GM19397 (cell line): Measurements from ENCODE around the gene FGF8.
A peak's percentile ranks its signal among the peaks of the same experiment; 100 is the strongest.

ENCODE experiments used
- ATAC-seq: cut with Tn5 transposase; IDR thresholded peaks from one replicate; pipeline ENCODE4 v1.9.1; 2021; ENCODE audit warnings: mild to moderate bottlenecking, moderate library complexity; ENCODE audit not compliant: unreplicated experiment

FGF8 gene

DNA sequence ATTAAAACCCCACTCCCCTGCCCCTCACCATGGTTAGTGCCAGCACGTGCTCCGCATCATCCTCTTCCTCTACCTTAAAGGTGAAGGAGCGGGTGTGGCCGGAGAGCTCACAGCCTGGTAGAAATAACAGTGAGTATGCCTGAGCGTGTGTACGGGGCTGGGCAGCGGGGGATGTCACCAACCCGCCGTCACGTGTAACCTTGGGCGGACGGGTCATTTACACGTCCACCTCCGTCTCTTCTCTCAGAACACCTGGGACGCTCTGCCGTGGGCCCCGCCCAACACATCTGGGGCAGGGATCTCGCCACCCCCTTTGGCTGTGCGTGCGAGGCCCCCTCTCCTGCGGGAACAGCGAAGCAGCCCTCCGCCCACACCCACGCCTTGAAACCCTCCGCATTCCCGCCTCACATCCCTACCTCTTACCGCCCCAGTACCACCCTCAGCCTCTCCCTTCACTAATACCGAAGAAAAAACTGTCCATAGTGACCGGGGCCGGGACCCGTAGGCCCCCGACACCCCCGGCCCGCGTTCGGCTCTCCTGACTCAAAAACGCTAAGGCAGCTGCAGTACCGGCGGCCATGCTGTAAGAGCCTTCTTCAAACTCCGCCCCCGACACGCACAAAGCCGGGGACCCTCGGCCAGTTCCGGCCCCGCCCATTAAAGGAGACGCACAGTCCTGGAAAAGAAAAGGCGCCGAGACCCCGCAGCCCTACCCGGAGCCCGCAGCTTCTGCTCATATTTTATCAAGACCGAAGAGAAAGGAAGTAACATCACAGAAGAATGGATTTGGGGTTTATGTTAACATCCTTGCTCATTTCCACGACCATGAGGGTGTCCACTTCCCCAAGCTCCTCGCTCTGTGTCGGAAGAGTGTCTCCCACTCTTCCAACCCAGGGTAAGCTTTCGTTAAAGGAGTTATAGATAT lies 7.2 kb upstream of the FGF8 start, which contains the start of gene NPM3:
Gene NPM3 (minus strand): TSS at position 636 of the 925 bp plus-strand sequence. CDS start 56 bp downstream, at position 580.
- ATAC-seq, result peak; percentile 55

DNA sequence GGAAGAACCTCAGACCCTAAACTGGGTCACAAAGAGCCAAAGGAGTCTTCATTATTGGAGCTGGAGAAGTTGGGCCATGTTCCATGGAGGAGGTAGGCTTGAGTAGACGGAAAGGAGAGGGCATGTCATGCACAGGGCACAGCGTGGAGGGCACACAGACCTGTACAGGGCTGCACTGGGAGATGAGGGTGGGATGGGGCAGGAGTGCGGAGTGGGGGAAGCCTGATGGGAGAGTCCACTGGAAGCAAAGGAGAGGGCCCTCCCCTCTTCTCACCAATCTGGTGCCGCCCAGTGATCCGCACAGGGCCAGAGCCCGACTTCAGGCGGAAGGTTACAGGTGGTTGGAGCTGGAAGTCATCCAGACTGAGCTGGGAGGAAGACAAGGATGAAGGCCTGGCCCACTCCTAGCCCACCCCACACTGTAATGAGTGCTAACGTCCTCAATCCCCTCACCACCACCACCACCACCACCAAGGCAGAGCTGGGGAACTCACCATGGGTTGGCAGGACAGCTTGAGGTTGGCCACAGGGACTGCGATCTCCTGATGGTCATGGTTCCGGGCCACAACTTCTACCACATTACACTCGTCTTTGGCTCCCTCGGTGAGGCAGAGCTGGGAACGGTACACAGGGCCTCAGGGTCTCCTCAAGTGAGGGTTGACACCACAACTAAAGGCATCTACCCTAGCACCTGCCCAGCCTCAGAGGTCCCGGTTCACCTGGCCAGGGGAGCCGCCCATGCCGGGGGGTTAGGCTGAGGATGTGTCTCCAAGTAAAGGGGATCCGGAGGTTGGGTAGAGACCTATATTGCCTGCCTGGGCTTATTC lies 6.3 kb upstream of the FGF8 start:
- ATAC-seq, result no peak

DNA sequence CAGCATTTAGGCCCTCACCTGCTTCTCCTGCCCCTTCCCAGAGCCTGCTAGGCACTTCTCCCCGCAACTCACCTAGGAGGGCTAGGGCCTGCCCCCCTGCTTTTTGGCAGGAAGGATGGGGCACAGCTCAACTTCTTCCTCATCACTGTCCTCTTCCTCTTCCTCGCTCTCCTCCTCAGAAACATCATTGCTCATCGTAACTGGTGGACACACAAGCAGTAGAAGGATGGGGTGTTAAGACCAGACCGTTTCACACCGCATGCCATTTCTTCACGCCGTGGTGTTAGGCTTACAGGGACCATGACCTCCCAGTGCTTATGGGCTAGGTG lies 5.7 kb upstream of the FGF8 start:
- no peak for ATAC-seq

DNA sequence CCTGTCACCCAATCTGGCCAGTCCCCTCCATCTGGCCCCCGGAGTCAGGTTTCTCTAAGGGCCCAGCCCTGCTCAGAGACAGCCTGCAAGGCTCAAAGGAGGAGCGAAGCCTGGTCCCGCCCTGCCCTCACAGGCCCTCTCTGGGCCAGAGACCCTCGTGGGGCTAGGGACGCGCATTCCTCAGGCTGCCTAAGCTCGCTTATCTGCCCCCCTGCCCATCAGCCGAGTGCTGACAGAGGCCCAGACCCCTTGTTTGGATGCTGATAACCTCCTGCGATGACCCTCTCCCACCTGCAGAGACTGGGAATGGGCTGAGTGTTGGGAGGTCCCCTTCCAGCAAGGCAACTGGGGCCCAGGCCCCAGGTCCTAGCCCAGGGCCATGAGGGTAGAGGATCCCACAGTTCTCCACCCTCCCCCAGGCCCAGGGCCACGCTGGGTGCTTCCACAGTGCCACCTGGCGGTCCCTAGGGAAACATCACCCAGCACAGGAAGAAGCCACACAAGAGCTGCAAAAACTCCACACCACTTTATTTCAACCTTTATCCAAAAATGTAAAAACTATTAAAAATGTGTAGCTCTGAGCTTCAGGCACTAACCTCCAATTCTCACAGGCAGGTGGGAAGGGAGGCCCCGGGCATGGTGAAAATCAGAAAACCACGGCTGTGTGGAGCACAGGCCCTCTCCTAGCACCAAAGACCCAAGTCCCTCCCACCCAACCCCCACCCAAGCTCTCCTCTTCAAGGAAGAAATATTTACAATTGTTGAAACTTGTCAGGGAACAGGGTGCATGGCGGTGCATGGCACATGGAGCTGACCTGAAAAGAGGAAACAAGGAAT lies 5.1 kb upstream of the FGF8 start:
- ATAC-seq, result no peak

DNA sequence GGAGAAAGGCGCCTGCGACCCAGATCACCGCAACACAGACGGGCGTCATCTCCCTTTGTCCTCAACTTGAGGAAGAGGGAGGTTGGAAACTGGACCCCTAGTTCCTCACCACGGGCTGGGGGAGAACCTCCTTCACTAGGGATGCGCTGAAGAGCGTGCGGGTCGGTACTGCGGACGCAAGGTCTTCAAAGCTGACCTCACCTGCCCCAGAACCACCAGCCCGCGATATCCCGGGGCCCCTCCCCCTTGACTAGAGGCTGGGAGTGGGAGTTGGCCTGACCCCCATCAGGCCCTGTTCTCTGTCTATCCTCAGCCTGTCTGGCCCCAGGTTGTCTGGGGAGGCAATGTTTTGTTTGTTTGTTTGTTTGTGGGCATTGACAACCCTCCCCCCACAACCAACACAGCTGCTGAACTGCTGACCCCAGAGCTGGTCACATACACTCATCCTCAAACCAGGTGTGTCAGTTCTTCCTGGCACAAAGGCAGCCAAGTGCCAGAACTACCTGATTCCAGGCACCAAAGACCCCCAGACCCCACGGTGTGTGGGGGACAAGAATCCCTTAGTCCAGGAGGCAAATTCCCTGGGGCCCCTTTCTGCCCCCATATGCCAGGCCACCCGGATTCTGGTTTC lies 4.4 kb upstream of the FGF8 start:
- ATAC-seq, result no peak

DNA sequence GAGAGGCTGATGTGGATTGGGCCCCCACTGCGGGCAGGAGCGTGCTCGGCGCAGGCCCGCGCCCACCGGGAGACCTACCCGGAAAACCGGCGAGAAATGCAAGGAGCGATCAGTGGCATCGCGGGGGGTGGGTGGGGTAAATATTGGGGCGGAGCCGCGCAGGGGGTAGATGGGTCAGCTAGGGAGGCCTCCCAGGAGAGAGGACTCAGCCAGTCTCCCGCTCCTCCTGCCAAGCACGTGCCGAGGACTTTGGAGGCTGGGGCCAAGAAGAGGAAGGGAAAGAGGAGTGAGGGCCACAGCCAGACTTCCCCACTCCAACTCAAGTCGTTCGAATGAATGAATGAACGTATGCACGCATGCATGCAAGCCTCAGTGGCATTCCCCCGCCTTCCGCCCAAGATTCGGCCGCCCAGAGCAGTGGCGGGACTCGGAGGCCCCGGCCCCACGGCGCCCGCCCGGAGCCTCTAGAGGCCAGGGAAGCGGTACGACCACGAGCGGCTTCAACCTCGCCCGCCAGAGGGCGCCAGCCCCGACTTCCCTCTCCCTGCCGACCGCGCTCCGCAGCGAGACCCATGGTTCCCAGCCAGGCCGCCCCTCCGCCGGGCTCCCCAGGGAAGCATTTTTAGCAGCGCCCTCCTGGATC lies 3.8 kb upstream of the FGF8 start:
- no peak for ATAC-seq

DNA sequence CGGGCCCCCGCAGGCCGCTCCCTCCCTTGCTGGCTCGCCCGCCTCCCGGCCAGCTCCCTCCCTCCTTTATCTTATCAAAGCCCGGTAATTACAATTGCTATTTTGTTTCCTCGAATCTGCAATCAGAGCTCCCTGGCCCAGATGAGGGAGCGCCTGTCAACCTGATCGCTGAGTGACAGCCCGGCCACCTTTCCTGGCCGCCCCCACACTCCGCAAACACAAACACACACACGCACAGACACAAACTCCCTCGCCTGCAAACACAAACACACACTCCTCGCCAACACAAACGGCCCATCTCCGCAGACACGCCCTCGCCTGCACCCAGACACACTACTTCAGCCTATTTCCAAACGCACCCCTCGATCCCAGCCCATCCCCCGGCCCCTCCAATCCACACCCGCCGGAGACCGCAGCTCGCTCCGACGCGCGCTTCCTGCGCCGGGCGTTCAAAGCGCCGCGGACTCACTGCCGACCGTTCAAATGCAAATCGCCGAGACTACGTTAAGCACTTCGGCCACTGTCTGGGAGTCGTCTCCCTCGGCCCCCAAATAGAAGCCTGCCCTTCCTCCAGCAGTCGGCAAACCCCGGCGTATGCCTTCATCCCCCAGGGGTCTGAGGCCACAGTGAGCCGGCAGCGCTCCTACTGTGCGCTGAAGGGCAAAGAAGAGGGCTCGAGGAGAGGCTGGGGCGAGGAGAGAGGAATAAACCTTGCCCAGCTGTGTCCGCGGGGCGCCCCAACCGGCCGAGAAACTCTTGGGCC lies 3.0 kb upstream of the FGF8 start:
- ATAC-seq, result no peak

DNA sequence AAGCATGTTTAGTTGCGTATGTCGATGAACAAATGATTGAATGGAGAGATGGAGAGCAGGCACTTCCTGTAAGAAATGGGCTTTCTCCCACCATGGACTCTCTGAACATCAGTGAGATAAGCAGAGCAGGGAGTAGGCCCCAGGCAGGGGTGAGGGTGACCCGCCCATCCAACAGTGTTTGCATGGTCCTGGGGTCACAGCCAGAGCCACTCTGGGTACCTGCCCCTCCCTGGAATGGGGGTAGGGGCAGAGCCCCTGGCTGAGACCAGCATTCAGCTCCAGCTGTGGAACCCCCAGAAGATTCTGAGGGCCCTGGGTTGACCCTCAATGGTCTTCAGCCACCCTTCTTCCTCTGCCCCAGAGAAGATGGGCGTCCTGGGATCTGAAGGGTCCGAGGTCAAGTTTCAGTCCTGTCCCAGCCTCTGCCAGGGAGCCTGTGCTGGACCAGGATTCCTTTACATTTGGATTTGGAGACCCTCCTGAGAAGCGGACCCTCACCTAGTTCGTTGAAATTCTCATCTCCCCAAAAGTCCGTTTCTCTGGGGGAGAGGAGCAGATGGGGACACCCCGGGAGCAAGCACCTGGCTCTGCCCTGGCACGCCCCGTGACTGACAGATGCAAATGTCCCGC lies 2.4 kb upstream of the FGF8 start:
- no peak for ATAC-seq

DNA sequence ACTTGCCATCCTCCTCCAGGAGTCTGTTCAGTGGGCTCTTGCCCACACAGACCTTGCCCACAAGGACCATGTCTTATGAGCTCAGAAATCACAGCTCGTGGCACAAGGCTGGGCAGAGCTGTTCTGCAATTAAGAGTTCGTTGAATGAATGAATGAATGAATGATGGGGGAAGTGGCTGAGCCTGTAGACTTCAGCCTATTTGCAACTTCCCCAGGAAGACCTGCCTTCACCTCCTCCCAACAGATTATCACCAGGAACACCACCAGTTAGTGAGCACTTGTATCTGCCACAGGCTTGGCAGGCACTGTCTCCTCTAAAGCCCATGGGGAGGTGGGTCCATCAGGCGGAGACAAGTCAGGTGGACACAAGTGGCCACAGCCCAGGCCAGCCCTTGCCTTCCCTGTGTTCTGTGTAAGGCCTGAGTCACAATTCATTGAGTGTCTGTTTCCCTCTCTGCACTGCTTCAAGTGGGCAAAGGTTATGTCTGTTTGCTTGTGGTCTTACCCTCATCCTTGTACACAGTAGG lies 1.8 kb upstream of the FGF8 start:
- no peak for ATAC-seq

DNA sequence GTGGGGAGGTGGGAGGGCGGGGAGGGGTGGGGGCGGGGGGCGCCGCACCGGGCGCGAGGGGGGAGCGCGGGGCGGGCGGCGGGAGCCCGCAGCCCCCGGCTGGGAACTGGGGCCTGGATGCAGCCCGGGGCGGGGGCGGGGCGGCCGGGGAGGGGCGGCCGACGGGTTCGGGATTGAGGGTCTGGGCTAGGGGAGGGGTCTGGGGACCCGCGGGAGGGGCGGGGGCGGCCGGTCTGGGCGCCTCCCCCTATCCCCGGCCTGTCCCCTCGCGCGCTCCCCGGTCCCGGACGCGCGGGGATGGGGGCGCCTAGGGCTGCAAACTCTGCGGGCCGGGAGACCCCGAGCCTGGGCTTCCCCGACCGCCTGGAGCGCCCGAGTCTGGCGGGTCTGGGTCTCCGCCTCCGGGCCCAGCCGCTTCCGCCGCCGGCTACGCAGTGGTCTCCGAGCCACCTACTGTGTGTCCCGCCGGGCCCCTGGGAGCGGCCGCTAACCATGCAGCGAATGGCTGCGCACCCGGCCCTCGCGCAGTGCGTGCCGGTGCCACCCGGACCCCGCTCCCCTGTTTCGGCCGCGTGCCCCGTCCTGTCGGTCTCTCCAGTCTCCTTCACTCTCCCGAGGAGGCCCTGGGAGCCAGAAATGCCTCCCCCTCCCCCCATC lies 375 bp upstream of the FGF8 start:
- no peak for ATAC-seq

DNA sequence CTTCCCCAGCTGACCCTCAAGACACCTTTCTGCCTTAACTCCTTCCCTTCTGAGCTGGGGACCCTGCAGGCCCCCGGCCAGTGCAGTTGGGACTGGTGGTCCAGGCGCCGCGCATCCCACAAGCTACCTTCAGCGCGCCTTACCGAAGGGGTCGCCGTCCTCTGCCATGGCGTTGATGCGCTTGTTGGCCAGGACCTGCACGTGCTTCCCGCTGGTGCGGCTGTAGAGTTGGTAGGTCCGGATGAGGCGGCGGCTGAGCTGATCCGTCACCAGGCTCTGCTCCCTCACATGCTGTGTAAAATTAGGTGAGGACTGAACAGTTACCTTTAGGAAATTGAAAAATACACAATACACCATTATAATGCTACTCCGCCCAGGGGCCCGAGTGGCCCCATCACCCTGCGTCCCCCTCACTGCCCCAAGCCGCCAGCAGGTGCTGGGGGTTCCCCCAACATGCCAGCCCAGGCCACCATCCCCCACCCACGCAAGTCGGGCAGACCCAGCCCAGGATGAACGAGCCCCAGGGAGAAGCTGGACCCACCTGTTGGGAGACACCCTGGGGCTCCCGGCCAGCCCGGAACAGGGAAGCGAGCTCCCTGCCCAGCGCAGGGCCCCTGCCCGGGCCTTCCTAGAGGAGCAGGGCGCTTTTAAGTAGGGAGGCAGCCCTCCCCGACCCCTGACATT lies 1.2 kb downstream of the FGF8 start:
- ATAC-seq, result no peak

DNA sequence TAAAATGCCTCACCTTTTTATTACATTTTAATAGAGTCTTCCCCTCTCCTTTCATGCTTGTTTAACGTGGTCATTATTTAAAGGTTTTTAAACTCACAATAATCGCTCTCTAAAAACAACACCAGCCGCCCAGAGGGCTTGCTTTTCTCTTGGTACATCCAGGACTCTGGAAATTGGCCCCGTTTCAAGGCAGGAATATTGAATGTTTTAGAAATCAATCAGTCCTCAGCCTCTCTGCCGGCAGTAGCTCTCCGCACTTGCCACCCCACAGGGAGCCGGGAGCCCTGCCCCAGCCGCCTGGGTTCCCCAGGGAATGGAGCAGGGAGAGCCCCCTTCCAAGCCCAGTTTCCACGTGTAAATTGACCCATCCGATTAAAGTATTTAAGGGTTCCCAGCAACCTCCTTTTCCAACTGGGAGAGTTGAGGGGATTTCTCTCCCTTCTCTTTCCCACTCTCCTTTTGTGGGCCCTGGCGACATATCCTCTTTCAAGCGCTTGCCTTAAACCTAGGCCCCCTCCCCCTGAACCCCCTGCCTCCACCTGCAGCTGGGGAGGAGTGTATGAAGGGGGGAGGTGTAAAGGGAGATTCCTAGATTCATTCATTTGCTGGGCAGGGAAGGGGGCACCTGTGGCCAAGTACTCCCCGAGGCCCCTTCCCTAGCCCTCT lies 1.9 kb downstream of the FGF8 start:
- no peak for ATAC-seq

DNA sequence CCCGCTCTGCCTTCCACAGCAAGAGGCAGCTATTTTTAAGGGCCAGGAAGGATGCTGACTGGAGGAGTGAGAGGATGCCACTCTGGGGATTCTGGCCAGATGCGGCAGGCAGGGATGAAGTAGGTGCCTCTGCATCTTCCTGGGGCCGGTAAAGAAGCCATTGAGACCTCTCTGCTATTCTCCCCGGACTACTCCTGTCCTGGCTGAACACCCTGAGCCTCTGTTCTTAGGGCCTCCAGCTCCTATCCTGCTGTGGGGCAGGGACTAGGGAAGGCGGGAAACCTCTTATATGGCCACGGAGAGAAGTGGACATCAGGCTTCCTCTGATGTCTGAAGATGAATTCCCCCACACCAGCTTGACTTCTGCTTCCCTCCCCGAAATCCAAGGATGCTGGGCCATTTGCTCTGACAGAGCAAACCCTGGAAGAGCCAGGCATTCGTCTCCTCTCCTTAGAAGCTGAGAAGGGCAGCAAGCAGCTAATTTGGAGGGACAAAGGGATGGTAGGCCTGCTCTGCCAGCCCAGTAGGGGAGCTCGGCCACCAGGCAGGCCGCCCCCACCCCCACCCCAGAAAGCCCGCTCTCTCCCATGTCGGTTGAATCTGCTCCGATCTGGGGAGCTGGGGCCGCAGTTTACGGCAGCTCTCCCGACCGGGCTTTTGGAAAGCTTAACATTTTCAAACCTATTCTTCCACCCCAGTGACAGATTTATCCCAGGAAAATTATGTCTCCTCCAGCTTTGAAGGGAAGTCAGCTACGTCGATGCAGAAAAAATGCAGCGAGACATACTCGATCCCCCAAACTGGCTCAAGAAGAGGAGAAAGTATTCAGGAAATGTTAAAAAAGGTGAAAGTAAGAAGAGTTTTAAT lies 2.8 kb downstream of the FGF8 start:
- no peak for ATAC-seq

DNA sequence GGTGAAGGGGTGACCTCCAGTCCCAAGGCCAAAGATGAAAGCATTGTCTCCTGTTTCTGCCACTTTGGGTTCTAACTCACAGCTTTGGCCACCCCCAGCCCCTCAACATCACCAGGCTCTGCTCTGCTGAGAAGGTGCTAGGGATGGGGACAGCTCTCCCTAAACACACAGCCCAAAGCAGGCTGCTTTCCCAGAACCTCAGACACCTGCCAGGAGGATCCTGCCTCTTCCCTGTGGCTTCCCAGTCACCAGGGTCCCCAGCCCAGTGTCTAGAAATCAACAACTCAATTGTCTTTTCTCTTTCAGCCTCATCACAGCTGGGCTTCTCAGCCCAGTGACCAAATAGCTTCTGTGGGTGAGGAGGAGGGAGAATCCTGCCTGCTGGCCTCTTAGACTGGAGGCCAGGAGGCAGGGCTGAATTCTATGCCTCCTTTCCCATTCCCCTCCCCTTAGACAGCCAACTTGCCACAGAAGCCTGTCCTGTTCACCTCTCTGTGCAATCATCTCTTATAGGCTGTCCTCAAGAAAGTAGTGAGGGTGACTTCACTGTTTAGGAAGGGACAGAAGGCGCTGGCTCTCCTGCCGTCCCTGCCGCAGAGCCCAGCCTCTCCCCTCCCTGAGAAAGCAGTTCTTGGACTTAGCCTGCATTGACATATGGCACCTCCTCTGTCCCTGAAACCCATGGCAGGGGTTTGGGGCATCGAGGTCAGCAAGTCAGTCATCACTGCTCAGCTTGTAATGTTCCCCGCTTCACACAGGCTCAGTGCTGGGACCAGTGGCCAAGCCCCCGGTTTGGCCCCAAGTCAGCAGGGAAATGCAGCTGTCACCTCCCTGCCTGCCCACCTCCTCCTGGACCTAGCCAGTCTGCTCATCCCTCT lies 3.7 kb downstream of the FGF8 start:
- ATAC-seq, result no peak

DNA sequence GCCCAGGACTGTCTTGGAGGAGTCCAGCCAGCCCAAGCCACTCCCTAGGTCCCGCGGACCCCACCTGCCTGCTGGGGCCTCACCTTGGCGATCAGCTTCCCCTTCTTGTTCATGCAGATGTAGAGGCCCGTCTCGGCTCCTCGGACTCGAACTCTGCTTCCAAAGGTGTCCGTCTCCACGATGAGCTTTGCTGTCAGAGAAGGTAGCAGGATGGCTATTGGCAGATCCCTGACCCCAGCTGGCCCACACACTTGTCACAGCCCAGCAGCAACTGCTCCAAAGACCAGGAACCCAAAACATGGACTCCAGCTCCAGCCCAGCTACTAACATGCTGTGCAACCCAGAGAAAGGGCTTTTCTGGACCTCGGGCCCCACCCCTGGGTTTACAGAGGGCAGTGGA lies 4.5 kb downstream of the FGF8 start:
- no peak for ATAC-seq
